ENCODE measurements around the gene POLR1A. TPM values are rescaled to one million over a fixed set of nuclear protein-coding genes. Genes with fewer than 3 reads are reported as not detected.

POLR1A gene
- total RNA-seq, 1 donor from 2014 or later, result 45.2 TPM

DNA sequence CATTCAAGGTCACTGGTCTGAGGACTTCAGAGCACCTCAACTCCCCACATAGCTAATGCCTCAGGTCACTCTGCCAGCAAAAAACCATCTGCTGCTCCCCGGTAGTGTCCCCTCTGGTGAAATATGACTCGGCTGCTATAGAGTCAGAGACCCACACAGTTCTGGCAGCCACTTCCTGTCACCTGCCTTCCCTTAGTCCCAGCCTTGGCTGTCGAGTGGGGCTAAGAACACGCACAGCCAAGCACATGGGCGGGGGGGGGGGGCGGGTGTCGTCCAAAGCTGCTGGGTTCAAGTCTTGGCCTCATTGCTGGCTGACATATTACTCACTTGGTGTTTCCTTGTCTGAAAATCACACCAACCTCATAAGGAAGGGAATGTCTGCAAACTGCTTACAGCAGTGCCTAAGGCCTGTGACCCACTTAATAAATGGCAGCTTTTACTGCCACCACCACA lies 37.5 kb downstream of the POLR1A start:
- no peak overlapping the region for H3K4me3 Mint-ChIP-seq (ENCODE audit: unreplicated experiment)
- no peak overlapping the region for H3K27ac ChIP-seq (ENCODE audit: low read depth, low read length)

GRCh38 chr2:86066915-86067314 lies 38.8 kb downstream of the POLR1A start:
- H3K4me1 Mint-ChIP-seq (ENCODE audit: low read depth, unreplicated experiment), result peaks cover 35% of the 10 kb centered on the region

More for the DNA sequence above, 37.5 kb downstream of the POLR1A start:
- DNase-seq (ENCODE audit: low read depth) (peak; percentile 63), FAIRE-seq (no peak)
- Mint-ChIP-seq H3K4me1 (ENCODE audit: low read depth, unreplicated experiment) (peaks cover 27% of the 10 kb centered on the region), H3K27me3 (ENCODE audit: low read depth, unreplicated experiment) (no peaks in the 10 kb centered on the region), H3K27ac (ENCODE audit: unreplicated experiment) (no peak overlapping the region), H3K9me3 (ENCODE audit: unreplicated experiment) (peaks cover 3% of the 10 kb centered on the region), H3K36me3 (ENCODE audit: low read depth, unreplicated experiment) (peaks cover 54% of the 10 kb centered on the region)
- Histone ChIP-seq H2AFZ (ENCODE audit: low read depth, low read length) (no peak overlapping the region), H3K4me1 (ENCODE audit: insufficient read depth, low read length) (peaks cover 27% of the 10 kb centered on the region), H3K9ac (ENCODE audit: low read length) (no peak overlapping the region), H3K4me2 (ENCODE audit: low read length) (no peak overlapping the region), H3K9me3 (ENCODE audit: insufficient read depth, low read depth, low read length) (no peaks in the 10 kb centered on the region), H4K20me1 (ENCODE audit: insufficient read depth, low read length) (no peaks in the 10 kb centered on the region), H3K4me3 (ENCODE audit: insufficient read depth, low read depth, low read length) (no peak overlapping the region), H3K79me2 (ENCODE audit: insufficient read depth, low read length) (no peaks in the 10 kb centered on the region), H3K27me3 (ENCODE audit: insufficient read depth, low read length) (no peaks in the 10 kb centered on the region), H3K36me3 (ENCODE audit: insufficient read depth, low read length) (peaks cover 52% of the 10 kb centered on the region)
- TF ChIP-seq EZH2 (IDR thresholded peaks at IDR 0.05; ENCODE audit: insufficient read depth, low read length), result no peak
- TF ChIP-seq CTCF (IDR thresholded peaks at IDR 0.05; ENCODE audit: insufficient read depth, low read depth, low read length), result no peak

More at GRCh38 chr2:86066915-86067314, 38.8 kb downstream of the POLR1A start:
- Histone ChIP-seq H3K9me3 (ENCODE audit: insufficient read depth, low read depth, low read length) (no peaks in the 10 kb centered on the region), H3K27ac (ENCODE audit: low read depth, low read length) (no peak overlapping the region), H3K4me1 (ENCODE audit: insufficient read depth, low read length) (peaks cover 30% of the 10 kb centered on the region), H3K4me2 (ENCODE audit: low read length) (no peak overlapping the region), H3K4me3 (ENCODE audit: insufficient read depth, low read depth, low read length) (no peak overlapping the region), H4K20me1 (ENCODE audit: insufficient read depth, low read length) (no peaks in the 10 kb centered on the region), H3K9ac (ENCODE audit: low read length) (no peak overlapping the region), H3K36me3 (ENCODE audit: insufficient read depth, low read length) (peaks cover 52% of the 10 kb centered on the region), H3K79me2 (ENCODE audit: insufficient read depth, low read length) (no peaks in the 10 kb centered on the region), H3K27me3 (ENCODE audit: insufficient read depth, low read length) (no peaks in the 10 kb centered on the region), H2AFZ (ENCODE audit: low read depth, low read length) (no peak overlapping the region)
- no peak for TF ChIP-seq CTCF (IDR thresholded peaks at IDR 0.05; ENCODE audit: insufficient read depth, low read depth, low read length)
- TF ChIP-seq EZH2 (IDR thresholded peaks at IDR 0.05; ENCODE audit: insufficient read depth, low read length), result no peak
- no peak for DNase-seq (ENCODE audit: low read depth)
- no peaks in the 10 kb centered on the region for H3K27me3 Mint-ChIP-seq (ENCODE audit: low read depth, unreplicated experiment)
- H3K9me3 Mint-ChIP-seq (ENCODE audit: unreplicated experiment), result peaks cover 8% of the 10 kb centered on the region
- H3K27ac Mint-ChIP-seq (ENCODE audit: unreplicated experiment), result no peak overlapping the region
- FAIRE-seq, result no peak
- H3K36me3 Mint-ChIP-seq (ENCODE audit: low read depth, unreplicated experiment), result peaks cover 55% of the 10 kb centered on the region
- no peak overlapping the region for H3K4me3 Mint-ChIP-seq (ENCODE audit: unreplicated experiment)
